22Rv1 (cell line): ENCODE measurements around the gene PSTPIP2.

Source experiments
- H3K27ac ChIP-seq: fragments of 450-650 bp; 2 replicates; pipeline ENCODE4 v1.5.1; 2017
- CTCF ChIP-seq: fragments of 450-650 bp; IDR thresholded peaks from 2 replicates; pipeline ENCODE4 v1.5.1; 2017; ENCODE audit warnings: mild to moderate bottlenecking
- ZFX ChIP-seq: fragments of 450-650 bp; IDR thresholded peaks from 2 replicates; pipeline ENCODE4 v1.6.1; 2017; ENCODE audit warnings: antibody characterized with exemption, borderline replicate concordance

The PSTPIP2 gene

GRCh38 chr18:46067438-46068007, 4.5 kb downstream of the PSTPIP2 start:
- peak overlapping the region; percentile 63 for H3K27ac ChIP-seq
- TF ChIP-seq CTCF (no peak), ZFX (no peak)

GRCh38 chr18:46062781-46063180, 9.3 kb downstream of the PSTPIP2 start:
- TF ChIP-seq CTCF (no peak), ZFX (no peak)
- H3K27ac ChIP-seq, result no peak overlapping the region

GRCh38 chr18:46061796-46062195, 10.3 kb downstream of the PSTPIP2 start:
- no peak overlapping the region for H3K27ac ChIP-seq
- TF ChIP-seq CTCF (no peak), ZFX (no peak)

- no peak overlapping the region for H3K27ac ChIP-seq
- no peak for TF ChIP-seq ZFX
- TF ChIP-seq CTCF, result no peak
Measured at GRCh38 chr18:46061387-46061786, 10.7 kb downstream of the PSTPIP2 start.

GRCh38 chr18:46060359-46060841, 11.7 kb downstream of the PSTPIP2 start:
- TF ChIP-seq ZFX (no peak), CTCF (no peak)
- no peak overlapping the region for H3K27ac ChIP-seq

GRCh38 chr18:46055838-46056230, 16.2 kb downstream of the PSTPIP2 start:
- H3K27ac ChIP-seq, result no peak overlapping the region
- TF ChIP-seq ZFX (no peak), CTCF (no peak)

- no peak for TF ChIP-seq ZFX
- no peak for TF ChIP-seq CTCF
- H3K27ac ChIP-seq, result no peak overlapping the region
Measured at GRCh38 chr18:46054956-46055837, 16.9 kb downstream of the PSTPIP2 start.
